ENCODE measurements around the gene C11orf98. TPM values are rescaled to one million over a fixed set of nuclear protein-coding genes. Genes with fewer than 3 reads are reported as not detected.

The C11orf98 gene
- total RNA-seq, 2 donors from 2014 or later, result 40.1 to 44.0 TPM

GRCh38 chr11:62689421-62690183, 24.6 kb upstream of the C11orf98 start, which contains the start of gene LRRN4CL:
Gene LRRN4CL, minus strand, starts transcription at chr11:62689530. Its CDS starts 1,022 bp downstream, at chr11:62688508.
- peak; percentile 93 for DNase-seq (ENCODE audit: low spot score)
- H3K4me3 ChIP-seq, result peak within 1 kb of the TSS; percentile 13 to 37
- H3K36me3 ChIP-seq, result peaks cover 31% of the 10 kb centered on the region
- no peaks in the 10 kb centered on the region for H3K27me3 ChIP-seq
- no peak for TF ChIP-seq CTCF (IDR thresholded peaks at IDR 0.05)
- peak within 1 kb of the TSS; percentile 48 to 55 for H3K27ac ChIP-seq
- H3K9me3 ChIP-seq, result no peaks in the 10 kb centered on the region
- peaks cover 0 to 28% of the 10 kb centered on the region in 2 donors for H3K4me1 ChIP-seq

GRCh38 chr11:62688491-62688890, 23.5 kb upstream of the C11orf98 start:
- H3K9me3 ChIP-seq, result no peaks in the 10 kb centered on the region
- H3K4me1 ChIP-seq, result peaks cover 0 to 25% of the 10 kb centered on the region in 2 donors
- peak overlapping the region in 1 of 2 donors; percentile 55 for H3K27ac ChIP-seq
- no peaks in the 10 kb centered on the region for H3K27me3 ChIP-seq
- DNase-seq (ENCODE audit: low spot score), result no peak
- no peak for TF ChIP-seq CTCF (IDR thresholded peaks at IDR 0.05)
- H3K4me3 ChIP-seq, result peak overlapping the region in 1 of 2 donors; percentile 37
- peaks cover 31% of the 10 kb centered on the region for H3K36me3 ChIP-seq

GRCh38 chr11:62687508-62688396, 22.7 kb upstream of the C11orf98 start:
- Histone ChIP-seq H3K9me3 (no peaks in the 10 kb centered on the region), H3K27me3 (no peaks in the 10 kb centered on the region), H3K4me3 (peak overlapping the region; percentile 28 to 37), H3K4me1 (peaks cover 0 to 25% of the 10 kb centered on the region in 2 donors), H3K36me3 (peaks cover 28% of the 10 kb centered on the region), H3K27ac (peak overlapping the region; percentile 7 to 55)
- TF ChIP-seq CTCF (IDR thresholded peaks at IDR 0.05), result no peak
- DNase-seq (ENCODE audit: low spot score), result no peak

GRCh38 chr11:62682518-62682917, 17.5 kb upstream of the C11orf98 start:
- no peak overlapping the region for H3K4me3 ChIP-seq
- no peak for DNase-seq (ENCODE audit: low spot score)
- H3K27ac ChIP-seq, result no peak overlapping the region
- H3K36me3 ChIP-seq, result peaks cover 3% of the 10 kb centered on the region
- peaks cover 0 to 18% of the 10 kb centered on the region in 2 donors for H3K4me1 ChIP-seq
- no peaks in the 10 kb centered on the region for H3K9me3 ChIP-seq
- H3K27me3 ChIP-seq, result no peaks in the 10 kb centered on the region
- no peak for TF ChIP-seq CTCF (IDR thresholded peaks at IDR 0.05)

GRCh38 chr11:62680825-62681240, 15.8 kb upstream of the C11orf98 start:
- H3K27me3 ChIP-seq, result no peaks in the 10 kb centered on the region
- peaks cover 0 to 23% of the 10 kb centered on the region in 2 donors for H3K4me1 ChIP-seq
- no peaks in the 10 kb centered on the region for H3K9me3 ChIP-seq
- DNase-seq (ENCODE audit: low spot score), result peak; percentile 70
- H3K27ac ChIP-seq, result peak overlapping the region in 1 of 2 donors; percentile 27
- H3K36me3 ChIP-seq, result peaks cover 20% of the 10 kb centered on the region
- TF ChIP-seq CTCF (IDR thresholded peaks at IDR 0.05), result peak; percentile 36 to 70
- no peak overlapping the region for H3K4me3 ChIP-seq

Data from right atrium auricular region (tissue), 2 donors.